Stimulated activated CD4-positive, alpha-beta T cell treated with anti-CD3 and anti-CD28 coated beads, Interleukin-4, amount 100 ng/mL, for 48 hours (primary cell): Measurements from ENCODE around the gene TESMIN.

Source experiments
- DNase-seq, 2 donors: peaks; one replicate each; pipeline ENCODE4 v3.0.0-alpha.2; 2020; ENCODE audit warnings: low read depth in 2 of 2

Gene TESMIN

DNA sequence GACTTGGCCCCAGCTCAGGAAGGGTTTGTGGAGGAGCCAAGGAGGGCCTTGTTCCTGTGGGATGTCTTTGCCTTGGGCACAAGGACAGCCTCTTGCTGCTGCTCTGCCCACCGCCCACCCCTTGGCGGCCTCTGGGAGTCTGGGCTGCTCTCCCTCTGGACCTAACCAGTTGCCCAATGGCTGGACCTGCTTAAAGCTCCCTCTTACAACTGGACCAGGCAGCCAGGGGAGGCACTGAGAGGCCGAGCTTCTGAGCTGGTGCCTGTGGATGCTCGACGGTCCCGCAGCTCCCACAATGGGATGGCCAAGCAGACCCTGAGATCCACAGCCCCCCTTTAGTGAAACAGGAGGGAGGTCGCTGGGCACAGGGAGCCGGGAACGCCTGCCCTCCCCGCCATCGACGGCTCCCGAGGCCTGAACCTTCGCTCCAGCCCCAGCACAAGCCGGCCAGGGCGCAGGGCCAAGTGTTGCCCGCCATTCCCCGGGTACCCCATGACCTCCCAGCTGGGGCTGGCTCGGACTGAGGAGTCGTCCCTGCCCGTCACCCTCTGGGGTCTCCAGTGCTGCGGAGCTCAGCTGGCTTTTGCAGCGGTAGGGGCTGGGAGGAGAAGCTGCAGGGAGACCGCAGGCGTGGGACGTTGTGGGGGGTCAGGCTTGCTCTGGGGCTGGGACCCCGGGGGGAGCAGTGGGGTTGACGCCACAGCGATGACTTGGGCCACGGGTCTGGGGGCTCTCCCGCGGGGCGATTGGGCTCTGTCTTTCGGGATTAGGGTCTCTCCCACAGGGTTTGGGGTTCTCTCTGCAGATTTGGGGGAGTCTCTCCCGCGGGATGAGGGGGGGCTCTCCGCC is 67.6 kb downstream of the TESMIN start:
- DNase-seq: no peak

DNA sequence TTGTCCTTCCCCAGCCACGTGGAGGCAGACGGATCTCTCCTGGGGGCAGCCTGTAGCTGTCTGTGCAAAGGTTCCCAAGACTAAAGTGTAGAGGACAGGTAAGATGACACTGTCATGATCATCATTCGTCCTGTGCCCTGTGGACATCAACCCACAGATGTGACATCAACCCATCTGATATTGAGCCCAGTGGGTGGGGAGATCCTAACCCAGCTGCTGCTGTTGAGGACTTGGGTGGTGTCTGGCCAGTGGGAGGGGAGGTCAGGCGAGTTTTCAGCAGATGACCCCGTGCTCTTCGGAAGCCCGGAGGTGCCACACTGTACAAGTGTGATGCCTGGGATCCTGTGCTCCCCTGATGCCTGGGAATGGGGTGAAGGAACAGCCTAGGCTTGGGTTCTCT is 68.2 kb downstream of the TESMIN start:
- no peak for DNase-seq

DNA sequence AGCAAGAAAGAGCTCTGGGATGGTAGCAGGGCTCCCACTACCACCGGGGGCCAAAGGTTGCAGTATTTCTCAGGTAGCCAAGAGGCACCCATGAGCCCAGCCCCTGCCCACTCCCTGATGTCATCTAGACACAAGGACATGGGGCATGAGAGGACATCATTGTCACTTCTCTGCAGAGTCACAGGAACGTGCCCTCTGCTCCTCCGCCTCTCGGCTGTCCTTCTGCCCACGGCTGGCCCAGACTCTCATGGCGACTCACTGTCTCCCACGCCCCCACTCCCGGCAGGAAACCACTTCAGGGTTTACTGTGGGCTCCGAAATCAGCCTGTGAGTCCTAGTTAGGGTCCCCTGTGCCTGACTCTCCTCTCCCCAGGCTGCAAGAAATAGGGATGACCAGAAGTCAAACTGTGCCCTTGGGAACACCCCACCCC is 68.8 kb downstream of the TESMIN start:
- no peak for DNase-seq

- no peak for DNase-seq
Observed at GRCh38 chr11:68680541-68681231, 70.6 kb downstream of the TESMIN start.

- no peak for DNase-seq
Observed at GRCh38 chr11:68678031-68678441, 73.3 kb downstream of the TESMIN start.

DNA sequence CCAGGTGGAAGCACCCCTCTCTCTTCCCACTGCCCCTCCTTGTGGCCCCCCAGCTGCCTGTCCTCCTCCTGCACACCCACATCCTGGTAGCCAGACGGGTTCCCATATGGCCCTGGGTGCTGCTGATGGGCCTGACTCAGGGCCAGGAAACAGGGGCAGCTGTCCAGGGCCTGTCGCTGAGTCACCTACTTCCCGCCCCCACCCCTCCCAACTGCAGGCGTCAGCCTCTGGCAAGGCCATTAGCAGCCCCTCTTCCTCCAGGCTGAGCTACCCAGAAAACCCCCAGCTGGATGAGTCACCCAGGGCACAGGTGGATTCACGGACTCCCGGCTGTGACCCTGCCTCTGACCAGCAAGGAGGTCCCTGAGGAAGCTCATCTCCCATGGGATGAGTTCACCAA is 73.9 kb downstream of the TESMIN start:
- DNase-seq: no peak

- no peak for DNase-seq
Observed at GRCh38 chr11:68674461-68674860, 76.9 kb downstream of the TESMIN start.

- DNase-seq: no peak
Observed at GRCh38 chr11:68673991-68674390, 77.3 kb downstream of the TESMIN start.

DNA sequence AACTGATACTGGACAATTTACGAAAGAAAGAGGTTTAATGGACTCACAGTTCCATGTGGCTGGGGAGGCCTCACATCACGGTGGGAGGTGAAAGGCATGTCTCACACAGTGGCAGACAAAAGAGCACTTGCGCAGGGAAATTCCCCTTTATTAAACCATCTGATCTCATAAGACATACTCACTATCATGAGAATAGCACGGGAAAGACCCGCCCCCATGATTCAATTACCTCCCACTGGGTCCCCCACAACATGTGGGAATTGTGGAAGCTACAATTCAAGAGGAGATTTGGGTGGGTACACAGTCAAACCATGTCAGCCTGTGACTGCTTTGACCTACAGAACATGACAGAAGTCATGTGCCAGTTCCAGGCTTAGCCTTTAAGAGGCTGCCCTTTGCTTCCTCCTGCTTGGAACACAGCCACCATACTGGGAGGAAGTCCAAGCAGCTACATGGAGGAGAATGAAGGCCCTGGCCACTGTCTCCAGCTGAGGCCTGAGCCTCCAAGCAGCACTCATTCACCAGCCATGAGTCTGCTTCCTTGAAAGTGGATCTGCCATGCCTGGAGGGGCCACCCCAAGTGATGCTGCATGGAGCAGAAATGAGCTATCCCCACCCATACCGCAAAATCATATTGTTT is 77.9 kb downstream of the TESMIN start:
- DNase-seq: no peak

GRCh38 chr11:68670208-68670992 is 80.9 kb downstream of the TESMIN start:
- DNase-seq: no peak

GRCh38 chr11:68669301-68670090 is 81.8 kb downstream of the TESMIN start:
- no peak for DNase-seq

- DNase-seq: no peak
Observed at GRCh38 chr11:68667511-68668500, 83.5 kb downstream of the TESMIN start.

GRCh38 chr11:68666849-68667248 is 84.5 kb downstream of the TESMIN start:
- DNase-seq: no peak

- no peak for DNase-seq
Observed at GRCh38 chr11:68665436-68665835, 85.9 kb downstream of the TESMIN start.

DNA sequence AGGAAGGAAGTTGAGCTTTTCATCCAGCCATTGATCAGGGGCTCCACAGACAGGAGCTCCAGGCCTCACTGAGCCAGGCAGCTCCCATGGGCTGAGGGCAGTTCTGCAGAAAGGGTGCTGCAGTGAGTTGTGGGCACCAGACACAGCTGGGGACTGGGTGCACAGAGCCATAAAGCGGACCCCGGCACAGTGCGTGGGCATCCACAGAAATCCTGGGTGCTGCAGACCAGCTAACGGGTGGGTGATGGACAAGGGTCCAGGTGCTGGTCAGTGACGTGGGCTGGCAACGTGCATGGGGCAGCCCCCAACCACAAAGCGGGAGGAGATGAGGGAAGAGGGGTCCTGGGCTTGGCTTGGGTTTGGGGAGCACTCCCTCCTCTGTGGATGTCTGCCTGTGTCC is 86.4 kb downstream of the TESMIN start:
- no peak for DNase-seq

GRCh38 chr11:68664141-68664540 is 87.2 kb downstream of the TESMIN start:
- no peak for DNase-seq

- no peak for DNase-seq
Observed at GRCh38 chr11:68663482-68664010, 87.8 kb downstream of the TESMIN start.

DNA sequence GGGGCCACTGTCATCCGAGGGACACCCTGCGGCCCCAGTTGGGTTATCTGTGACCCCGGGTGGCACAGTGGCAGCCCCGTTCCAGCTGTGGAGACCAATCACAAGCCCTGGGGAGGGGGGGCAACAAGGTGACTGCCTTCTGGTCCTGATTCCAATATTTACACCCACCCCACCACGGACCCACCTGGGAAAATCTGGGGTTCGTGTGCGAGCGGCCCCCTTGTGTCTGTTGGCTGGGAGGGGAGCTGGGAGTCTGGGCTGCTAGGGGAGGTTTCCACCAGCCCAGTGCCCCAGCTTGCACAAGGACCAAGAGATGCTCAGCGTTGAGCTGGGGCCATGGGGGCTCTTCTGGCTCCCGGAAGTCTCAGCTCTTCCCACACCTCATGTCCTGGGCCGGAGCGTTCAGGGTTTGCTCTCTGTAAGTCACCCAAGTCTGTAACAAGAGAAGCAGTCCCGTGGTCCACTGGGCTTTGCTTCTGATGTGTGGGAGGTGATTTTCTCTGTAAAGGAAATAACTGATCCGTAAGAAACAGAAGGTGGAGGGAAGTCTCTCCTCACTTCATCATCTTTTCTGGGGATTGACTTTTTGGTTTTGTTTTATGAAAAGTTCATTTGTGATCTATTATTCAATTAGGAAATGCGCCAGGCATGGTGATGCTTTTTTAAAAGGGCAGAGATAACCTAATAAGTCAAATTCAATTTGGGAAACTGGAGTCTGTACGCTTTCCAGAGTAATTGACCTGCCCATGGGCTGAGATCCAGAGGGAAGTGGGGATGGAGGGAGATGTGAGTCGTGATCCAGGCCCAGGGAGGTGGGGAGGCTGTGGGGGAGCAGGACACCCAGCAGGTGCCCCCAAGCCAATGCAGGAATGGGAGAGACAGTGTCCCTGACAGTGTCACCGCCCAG is 89.4 kb downstream of the TESMIN start:
- no peak for DNase-seq

DNA sequence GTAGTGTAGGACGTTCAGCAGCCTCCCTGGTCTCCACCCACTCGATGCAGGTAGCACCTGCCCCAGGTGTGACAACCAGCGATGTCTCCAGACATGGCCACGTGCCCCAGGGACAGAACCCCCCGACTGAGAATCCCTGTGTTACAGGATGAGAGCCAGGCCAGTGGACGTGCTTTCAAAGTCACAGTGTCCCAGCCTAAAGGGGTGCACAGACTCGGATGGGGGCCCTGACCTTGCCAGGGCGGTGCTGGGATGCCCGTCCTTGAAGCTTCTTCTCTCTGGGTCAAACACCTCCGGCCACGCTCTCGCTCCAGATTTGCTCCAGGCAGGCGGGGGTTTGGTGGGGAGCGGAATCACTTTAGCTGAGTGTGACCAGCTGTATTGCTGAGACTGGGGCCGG is 90.3 kb downstream of the TESMIN start:
- DNase-seq: no peak
